Mucosa of stomach (tissue), 1 donor: ENCODE results near the gene TPSG1.

Source experiments
- H3K27me3 ChIP-seq: one replicate; pipeline ENCODE4 v1.7.0; 2013; ENCODE audit warnings: mild to moderate bottlenecking, low read length; ENCODE audit not compliant: control insufficient read depth, insufficient read depth
- H3K36me3 ChIP-seq: one replicate; pipeline ENCODE4 v1.7.0; 2013; ENCODE audit warnings: low read length; ENCODE audit not compliant: control insufficient read depth, insufficient read depth
- H3K4me1 ChIP-seq: one replicate; pipeline ENCODE4 v1.7.0; 2013; ENCODE audit warnings: mild to moderate bottlenecking, low read length; ENCODE audit not compliant: control insufficient read depth, insufficient read depth
- H3K4me3 ChIP-seq: one replicate; pipeline ENCODE4 v1.7.0; 2013; ENCODE audit warnings: low read length
- H3K9ac ChIP-seq: one replicate; pipeline ENCODE4 v1.7.0; 2013; ENCODE audit warnings: mild to moderate bottlenecking, low read length, moderate library complexity
- H3K9me3 ChIP-seq: one replicate; pipeline ENCODE4 v1.7.0; 2013; ENCODE audit warnings: mild to moderate bottlenecking, low read length, moderate library complexity; ENCODE audit not compliant: control insufficient read depth
- donor health status: Pancreatic carcinoma.

Gene TPSG1

GRCh38 chr16:1215574-1216295 lies 9.3 kb downstream of the TPSG1 start:
- H3K27me3 ChIP-seq: no peaks in the 10 kb centered on the region
- no peaks in the 10 kb centered on the region for H3K4me1 ChIP-seq
- H3K9me3 ChIP-seq: no peaks in the 10 kb centered on the region
- H3K36me3 ChIP-seq: no peaks in the 10 kb centered on the region
- H3K9ac ChIP-seq: no peak overlapping the region
- no peak overlapping the region for H3K4me3 ChIP-seq

GRCh38 chr16:1214719-1215118 lies 10.3 kb downstream of the TPSG1 start:
- H3K27me3 ChIP-seq: no peaks in the 10 kb centered on the region
- no peaks in the 10 kb centered on the region for H3K9me3 ChIP-seq
- no peaks in the 10 kb centered on the region for H3K36me3 ChIP-seq
- no peak overlapping the region for H3K4me3 ChIP-seq
- H3K4me1 ChIP-seq: no peaks in the 10 kb centered on the region
- H3K9ac ChIP-seq: no peak overlapping the region

DNA sequence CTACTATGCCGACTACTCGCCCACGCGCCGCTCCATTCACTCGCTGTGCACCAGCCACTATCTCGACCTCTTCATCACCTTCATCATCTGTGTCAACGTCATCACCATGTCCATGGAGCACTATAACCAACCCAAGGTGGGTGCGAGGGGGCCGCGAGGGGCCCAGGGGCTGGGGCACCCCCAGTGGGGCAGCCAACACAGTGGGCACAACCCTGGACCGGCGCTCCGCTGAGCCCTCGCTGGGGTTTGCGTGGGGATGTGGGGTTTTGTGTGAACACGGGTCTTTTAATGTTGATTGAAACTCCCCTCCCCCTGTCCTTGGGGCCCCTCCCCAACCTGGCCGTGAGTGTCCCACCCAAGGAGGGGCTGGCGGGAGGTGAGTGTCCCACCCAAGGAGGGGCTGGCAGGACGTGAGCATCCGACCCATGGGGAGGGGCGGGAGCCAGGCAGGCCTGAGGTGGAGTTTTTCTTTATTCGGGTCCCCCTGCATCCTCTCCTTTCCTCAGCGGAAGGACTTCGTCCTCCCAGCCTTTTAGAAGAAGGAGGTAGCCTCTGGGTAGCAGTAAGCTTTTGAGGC lies 11.2 kb downstream of the TPSG1 start:
- no peak overlapping the region for H3K9ac ChIP-seq
- H3K27me3 ChIP-seq: no peaks in the 10 kb centered on the region
- no peaks in the 10 kb centered on the region for H3K4me1 ChIP-seq
- H3K4me3 ChIP-seq: no peak overlapping the region
- H3K36me3 ChIP-seq: no peaks in the 10 kb centered on the region
- H3K9me3 ChIP-seq: no peaks in the 10 kb centered on the region

GRCh38 chr16:1213231-1213630 lies 11.8 kb downstream of the TPSG1 start:
- Histone ChIP-seq H3K9me3 (no peaks in the 10 kb centered on the region), H3K9ac (no peak overlapping the region), H3K4me3 (no peak overlapping the region), H3K4me1 (no peaks in the 10 kb centered on the region), H3K27me3 (no peaks in the 10 kb centered on the region), H3K36me3 (no peaks in the 10 kb centered on the region)

DNA sequence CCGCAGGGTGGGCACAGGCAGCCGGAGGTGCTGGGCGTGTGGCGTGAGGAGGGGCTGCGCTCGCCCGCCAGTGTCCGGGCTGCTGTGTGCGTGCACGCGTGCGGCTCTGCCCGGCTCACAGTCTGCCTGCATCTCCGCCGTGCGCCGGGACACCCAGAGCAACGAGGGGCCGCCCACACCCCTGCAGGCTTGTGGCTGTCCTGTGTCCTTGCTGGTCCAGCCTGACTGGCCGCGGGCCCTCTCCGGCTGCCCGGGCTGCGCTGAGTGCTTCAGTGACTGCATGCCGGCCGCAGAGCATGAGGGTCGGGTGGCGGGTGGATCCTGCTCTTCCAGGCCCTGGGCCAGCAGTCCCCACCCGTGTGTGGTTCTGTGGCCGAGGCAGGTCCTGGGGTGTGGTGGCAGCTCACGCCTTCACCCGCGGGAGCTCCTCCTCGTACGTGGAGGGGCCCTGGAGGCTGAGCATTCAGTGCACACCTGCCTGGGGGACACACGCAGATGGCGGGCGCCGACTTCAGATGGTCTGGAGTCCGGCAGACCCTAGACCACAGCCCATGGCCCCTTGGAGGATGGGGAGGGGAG lies 12.4 kb downstream of the TPSG1 start:
- Histone ChIP-seq H3K9ac (no peak overlapping the region), H3K4me3 (no peak overlapping the region), H3K9me3 (no peaks in the 10 kb centered on the region), H3K27me3 (no peaks in the 10 kb centered on the region), H3K36me3 (no peaks in the 10 kb centered on the region), H3K4me1 (no peaks in the 10 kb centered on the region)

DNA sequence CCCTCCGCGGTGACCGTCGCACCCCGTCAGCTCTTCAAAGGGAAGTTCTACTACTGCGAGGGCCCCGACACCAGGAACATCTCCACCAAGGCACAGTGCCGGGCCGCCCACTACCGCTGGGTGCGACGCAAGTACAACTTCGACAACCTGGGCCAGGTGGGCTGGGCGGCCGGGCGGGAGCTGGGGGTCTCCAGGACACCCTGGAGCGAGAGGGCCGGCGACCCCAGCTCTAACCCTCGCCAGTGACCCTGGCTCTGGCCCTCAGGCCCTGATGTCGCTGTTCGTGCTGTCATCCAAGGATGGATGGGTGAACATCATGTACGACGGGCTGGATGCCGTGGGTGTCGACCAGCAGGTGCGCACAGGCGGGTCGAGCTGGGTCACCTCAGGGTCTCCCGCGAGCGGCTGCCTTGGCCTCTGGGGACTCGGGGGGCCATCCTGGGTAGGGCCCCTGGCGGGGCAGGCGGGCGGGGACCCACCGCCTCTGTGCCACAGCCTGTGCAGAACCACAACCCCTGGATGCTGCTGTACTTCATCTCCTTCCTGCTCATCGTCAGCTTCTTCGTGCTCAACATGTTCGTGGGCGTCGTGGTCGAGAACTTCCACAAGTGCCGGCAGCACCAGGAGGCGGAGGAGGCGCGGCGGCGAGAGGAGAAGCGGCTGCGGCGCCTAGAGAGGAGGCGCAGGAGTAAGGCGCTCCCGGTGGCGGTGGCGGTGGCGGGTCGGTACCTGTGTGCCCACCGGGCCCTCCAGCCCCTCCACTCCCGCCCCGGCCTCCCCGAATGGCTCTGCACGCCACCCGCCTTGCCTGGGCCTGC lies 13.4 kb downstream of the TPSG1 start:
- no peaks in the 10 kb centered on the region for H3K36me3 ChIP-seq

GRCh38 chr16:1210461-1210860 lies 14.6 kb downstream of the TPSG1 start:
- Histone ChIP-seq H3K27me3 (no peaks in the 10 kb centered on the region), H3K9me3 (no peaks in the 10 kb centered on the region), H3K36me3 (no peaks in the 10 kb centered on the region)

More for the DNA sequence above, 13.4 kb downstream of the TPSG1 start:
- Histone ChIP-seq H3K4me3 (no peak overlapping the region), H3K4me1 (no peaks in the 10 kb centered on the region), H3K9ac (no peak overlapping the region), H3K9me3 (no peaks in the 10 kb centered on the region), H3K27me3 (no peaks in the 10 kb centered on the region)

GRCh38 chr16:1209081-1209480 lies 16.0 kb downstream of the TPSG1 start:
- peaks cover 5% of the 10 kb centered on the region for H3K4me1 ChIP-seq

More at GRCh38 chr16:1210461-1210860, 14.6 kb downstream of the TPSG1 start:
- H3K4me3 ChIP-seq: no peak overlapping the region
- H3K4me1 ChIP-seq: no peaks in the 10 kb centered on the region
- H3K9ac ChIP-seq: no peak overlapping the region

GRCh38 chr16:1208239-1208830 lies 16.7 kb downstream of the TPSG1 start:
- no peak overlapping the region for H3K4me3 ChIP-seq
- no peaks in the 10 kb centered on the region for H3K36me3 ChIP-seq
- H3K9me3 ChIP-seq: no peaks in the 10 kb centered on the region
- no peaks in the 10 kb centered on the region for H3K27me3 ChIP-seq
- H3K9ac ChIP-seq: no peak overlapping the region
- peaks cover 5% of the 10 kb centered on the region for H3K4me1 ChIP-seq

More at GRCh38 chr16:1209081-1209480, 16.0 kb downstream of the TPSG1 start:
- no peak overlapping the region for H3K9ac ChIP-seq
- no peaks in the 10 kb centered on the region for H3K36me3 ChIP-seq
- no peaks in the 10 kb centered on the region for H3K9me3 ChIP-seq
- no peaks in the 10 kb centered on the region for H3K27me3 ChIP-seq
- H3K4me3 ChIP-seq: no peak overlapping the region

GRCh38 chr16:1206786-1207185 lies 18.3 kb downstream of the TPSG1 start:
- H3K4me1 ChIP-seq: peaks cover 5% of the 10 kb centered on the region
- no peaks in the 10 kb centered on the region for H3K27me3 ChIP-seq
- H3K9ac ChIP-seq: no peak overlapping the region
- no peaks in the 10 kb centered on the region for H3K9me3 ChIP-seq
- no peak overlapping the region for H3K4me3 ChIP-seq
- H3K36me3 ChIP-seq: no peaks in the 10 kb centered on the region

DNA sequence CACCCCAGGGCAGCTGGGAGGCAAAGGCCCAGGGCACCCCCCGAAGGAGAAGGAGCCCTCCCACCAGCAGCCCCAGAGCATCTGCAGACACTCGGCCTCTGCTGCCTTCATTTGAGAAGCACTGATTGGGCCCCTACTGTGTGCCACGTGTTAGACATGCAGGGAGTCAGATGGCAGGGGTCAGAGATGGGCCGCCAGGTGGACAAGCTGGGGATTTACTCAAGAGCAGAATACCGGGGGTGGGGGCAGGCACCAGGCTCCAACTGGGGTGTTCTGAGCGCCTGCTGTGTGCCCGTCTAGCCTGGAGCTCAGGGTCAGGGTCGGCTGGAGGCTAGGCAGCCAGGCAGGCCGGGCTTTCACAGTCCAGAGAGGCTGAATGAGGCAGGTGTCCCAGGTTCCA lies 18.7 kb downstream of the TPSG1 start:
- Histone ChIP-seq H3K9me3 (no peaks in the 10 kb centered on the region), H3K36me3 (no peaks in the 10 kb centered on the region), H3K27me3 (no peaks in the 10 kb centered on the region), H3K4me3 (no peak overlapping the region), H3K9ac (no peak overlapping the region), H3K4me1 (peaks cover 5% of the 10 kb centered on the region)
